CD4-positive, CD25-positive, alpha-beta regulatory T cell (primary cell): ENCODE data around the gene CDH23. TPM values are rescaled to one million over a fixed set of nuclear protein-coding genes. Genes with fewer than 3 reads are reported as not detected.
A peak's percentile ranks its signal among the peaks of the same experiment; 100 is the strongest.

Experiments used
- ATAC-seq, 2 donors: fragments of 150-1000 bp; cut with Tn5 transposase; one replicate each; pipeline ENCODE4 v1.10.0; 2021; ENCODE audit warnings: low read depth in 2 of 2, moderate number of reproducible peaks in 2 of 2, moderate library complexity in 1 of 2
- DNase-seq, 3 donors: peaks; one replicate each; pipeline versions ENCODE4 v3.0.0 to v3.0.0-alpha.2; 2012 to 2022; ENCODE audit warnings: mixed read lengths in 1 of 3
- H3K27ac ChIP-seq: one replicate; pipeline ENCODE4 v1.7.0; 2013; ENCODE audit warnings: mild to moderate bottlenecking, low read length; ENCODE audit not compliant: insufficient read depth, poor library complexity, severe bottlenecking
- H3K27me3 ChIP-seq: one replicate; pipeline ENCODE4 v1.7.0; 2013; ENCODE audit warnings: low read length; ENCODE audit not compliant: control insufficient read depth, insufficient read depth
- H3K36me3 ChIP-seq: one replicate; pipeline ENCODE4 v1.7.0; 2013; ENCODE audit warnings: mild to moderate bottlenecking, low read length, moderate library complexity; ENCODE audit not compliant: control insufficient read depth, insufficient read depth
- H3K4me1 ChIP-seq: 2 replicates; pipeline ENCODE4 v1.7.0; 2013; ENCODE audit warnings: mild to moderate bottlenecking, low read length; ENCODE audit not compliant: insufficient read depth, control insufficient read depth, poor library complexity, severe bottlenecking
- H3K4me3 ChIP-seq: one replicate; pipeline ENCODE4 v1.7.0; 2013; ENCODE audit warnings: low read depth, mild to moderate bottlenecking, low read length, moderate library complexity
- H3K9me3 ChIP-seq, 2 experiments: 1 replicate in 1 of 2; 2 replicates in 1 of 2; pipeline ENCODE4 v1.7.0; 2013; ENCODE audit warnings: low read length in 2 of 2, mild to moderate bottlenecking in 1 of 2, moderate library complexity in 1 of 2; ENCODE audit not compliant: control insufficient read depth in 2 of 2
- H3K27ac Mint-ChIP-seq, 3 donors: one replicate each; pipeline ENCODE4 v1.8.0; 2020 to 2022; ENCODE audit warnings: mild to moderate bottlenecking in 3 of 3, mixed read lengths in 3 of 3, moderate library complexity in 2 of 3
- H3K27me3 Mint-ChIP-seq: one replicate; pipeline ENCODE4 v1.8.0; 2022; ENCODE audit warnings: mild to moderate bottlenecking, mixed read lengths
- H3K36me3 Mint-ChIP-seq: one replicate; pipeline ENCODE4 v1.8.0; 2020; ENCODE audit warnings: mixed read lengths
- H3K4me1 Mint-ChIP-seq, 4 donors: one replicate each; pipeline ENCODE4 v1.8.0; 2020 to 2022; ENCODE audit warnings: mixed read lengths in 4 of 4, mild to moderate bottlenecking in 1 of 4
- H3K4me3 Mint-ChIP-seq, 4 donors: one replicate each; pipeline ENCODE4 v1.8.0; 2020 to 2022; ENCODE audit warnings: mild to moderate bottlenecking in 4 of 4, mixed read lengths in 4 of 4, moderate library complexity in 3 of 4
- H3K9me3 Mint-ChIP-seq, 7 donors: one replicate each; pipeline ENCODE4 v1.8.0; 2020 to 2022; ENCODE audit warnings: mixed read lengths in 7 of 7, mild to moderate bottlenecking in 3 of 7, moderate library complexity in 2 of 7
- polyA plus RNA-seq, 4 donors: library from polyadenylated mRNA; unstranded; fragments of 300-500 nt; fragmentation: Illumina TruSeq; gene quantifications; one replicate each; pipeline ENCODE4 v1.2.3, GENCODE V29; 2021
- total RNA-seq: library from RNA; stranded (reverse); gene quantifications from one replicate; pipeline ENCODE4 v1.2.3, GENCODE V29; 2022

The CDH23 gene
- total and polyA plus RNA-seq, 5 donors from 2014 or later = 0.17 to 5.6 (median 1.1) TPM

DNA sequence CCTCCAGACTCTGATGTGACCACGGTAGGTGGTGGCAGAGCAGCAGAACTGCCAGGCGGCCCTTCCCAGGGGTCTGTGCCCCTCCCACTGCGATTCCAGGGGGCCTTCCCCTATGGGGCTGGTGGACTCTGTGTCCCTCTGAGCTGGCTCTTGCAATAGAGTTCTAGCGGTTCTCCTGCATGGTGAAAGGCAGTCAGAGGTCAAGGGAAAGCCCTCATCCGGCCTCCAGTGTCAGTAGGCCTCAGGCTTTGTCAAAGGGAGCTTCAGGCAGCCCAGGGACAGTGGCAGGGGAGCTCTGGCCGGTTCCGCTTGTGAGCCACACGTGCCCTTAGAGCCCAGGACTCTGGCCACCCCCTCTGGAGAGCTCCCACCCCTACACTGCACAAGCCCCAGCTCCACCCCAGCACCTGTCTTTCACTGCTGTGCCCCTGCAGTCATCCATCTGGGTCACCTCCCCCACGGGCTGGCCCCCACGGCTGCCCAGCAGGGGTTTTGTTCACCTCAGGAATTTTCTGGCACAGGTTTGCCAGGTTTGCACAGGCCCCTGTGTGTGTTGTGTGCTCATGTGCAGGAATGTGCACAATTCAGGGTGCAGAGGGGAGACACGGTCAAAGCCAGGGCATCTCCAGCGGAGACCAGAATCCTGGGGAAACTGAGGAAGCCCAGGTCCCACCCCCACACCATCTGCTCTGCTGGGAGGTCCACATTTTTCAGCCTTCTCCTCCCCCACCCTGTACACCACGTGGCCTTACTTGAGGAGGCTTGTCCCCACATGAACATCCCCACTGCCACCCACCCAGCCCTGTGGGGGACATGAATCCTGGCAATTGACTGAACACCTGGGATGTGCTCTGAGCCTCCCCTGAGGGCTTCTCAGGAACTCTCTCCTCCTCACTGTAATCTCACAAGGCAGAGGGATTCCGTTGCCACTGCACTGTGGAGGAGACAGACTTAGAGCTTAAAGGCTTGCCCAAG, 299.1 kb downstream of the CDH23 start:
- Mint-ChIP-seq H3K9me3 (peaks cover 0 to 4% (median 0%) of the 10 kb centered on the region in 7 donors), H3K4me1 (peaks cover 10 to 48% (median 29%) of the 10 kb centered on the region in 4 donors), H3K4me3 (no peak overlapping the region)

GRCh38 chr10:71696628-71697326, 300.1 kb downstream of the CDH23 start:
- H3K9me3 Mint-ChIP-seq = no peaks in the 10 kb centered on the region
- Histone ChIP-seq H3K27ac (no peak overlapping the region), H3K4me3 (no peak overlapping the region), H3K9me3 (no peaks in the 10 kb centered on the region), H3K36me3 (no peaks in the 10 kb centered on the region), H3K27me3 (no peaks in the 10 kb centered on the region), H3K4me1 (peaks cover 37% of the 10 kb centered on the region)
- H3K4me1 Mint-ChIP-seq = peaks cover 9 to 50% (median 29%) of the 10 kb centered on the region in 4 donors
- H3K36me3 Mint-ChIP-seq = no peaks in the 10 kb centered on the region
- H3K4me3 Mint-ChIP-seq = peak overlapping the region in 2 of 4 donors; percentile 10 to 48
- ATAC-seq (peak; percentile 61 to 67), DNase-seq (peak; percentile 41 to 58 (median 53))
- peaks cover 5% of the 10 kb centered on the region for H3K27me3 Mint-ChIP-seq
- H3K27ac Mint-ChIP-seq = peak overlapping the region in 1 of 3 donors; percentile 71

More for the DNA sequence above, 299.1 kb downstream of the CDH23 start:
- Histone ChIP-seq H3K4me1 (peaks cover 34% of the 10 kb centered on the region), H3K27me3 (no peaks in the 10 kb centered on the region), H3K4me3 (no peak overlapping the region), H3K36me3 (no peaks in the 10 kb centered on the region), H3K27ac (no peak overlapping the region), H3K9me3 (no peaks in the 10 kb centered on the region)
- no peaks in the 10 kb centered on the region for H3K36me3 Mint-ChIP-seq
- DNase-seq (no peak), ATAC-seq (no peak)
- peaks cover 5% of the 10 kb centered on the region for H3K27me3 Mint-ChIP-seq
- H3K27ac Mint-ChIP-seq = peak overlapping the region in 1 of 3 donors; percentile 77

GRCh38 chr10:71697938-71698709, 301.4 kb downstream of the CDH23 start:
- Mint-ChIP-seq H3K36me3 (no peaks in the 10 kb centered on the region), H3K4me3 (peak overlapping the region in 2 of 4 donors; percentile 62 to 78), H3K27me3 (peaks cover 5% of the 10 kb centered on the region), H3K4me1 (peaks cover 9 to 50% (median 29%) of the 10 kb centered on the region in 4 donors), H3K27ac (peak overlapping the region in 1 of 3 donors; percentile 60), H3K9me3 (no peaks in the 10 kb centered on the region)
- H3K36me3 ChIP-seq = no peaks in the 10 kb centered on the region
- H3K4me1 ChIP-seq = peaks cover 37% of the 10 kb centered on the region
- no peak overlapping the region for H3K4me3 ChIP-seq
- ATAC-seq (peak in 1 of 2 donors; percentile 22), DNase-seq (peak in 1 of 3 donors; percentile 64)
- peak overlapping the region; percentile 6 for H3K27ac ChIP-seq
- no peaks in the 10 kb centered on the region for H3K9me3 ChIP-seq
- H3K27me3 ChIP-seq = no peaks in the 10 kb centered on the region

DNA sequence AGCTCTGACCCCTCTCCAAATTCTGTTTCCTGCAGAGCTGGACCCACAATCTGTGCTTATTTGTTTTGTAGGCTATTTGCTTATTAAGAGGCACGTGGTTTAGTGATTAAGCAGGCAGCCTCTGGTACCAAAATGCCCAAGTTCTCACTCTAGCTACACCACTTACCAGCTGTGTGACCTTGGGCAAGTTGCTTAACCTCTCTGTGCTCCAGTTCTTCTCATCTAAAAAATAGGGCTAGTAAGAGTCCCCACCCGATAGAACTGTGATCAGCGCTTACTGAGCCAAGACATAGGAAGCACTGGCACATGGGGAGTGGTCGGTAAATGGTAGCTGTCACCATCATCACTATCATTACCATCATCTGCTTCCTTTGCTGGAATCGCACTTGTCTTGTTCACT, 302.0 kb downstream of the CDH23 start:
- ATAC-seq = no peak
- H3K4me3 ChIP-seq = no peak overlapping the region
- Mint-ChIP-seq H3K27me3 (peaks cover 5% of the 10 kb centered on the region), H3K27ac (peak overlapping the region in 1 of 3 donors; percentile 60), H3K4me1 (peaks cover 5 to 46% (median 27%) of the 10 kb centered on the region in 4 donors), H3K4me3 (peak overlapping the region in 2 of 4 donors; percentile 62 to 78), H3K9me3 (no peaks in the 10 kb centered on the region), H3K36me3 (no peaks in the 10 kb centered on the region)
- H3K27me3 ChIP-seq = no peaks in the 10 kb centered on the region
- no peaks in the 10 kb centered on the region for H3K36me3 ChIP-seq
- peaks cover 33% of the 10 kb centered on the region for H3K4me1 ChIP-seq
- H3K9me3 ChIP-seq = no peaks in the 10 kb centered on the region
- H3K27ac ChIP-seq = no peak overlapping the region
- DNase-seq = no peak

- no peaks in the 10 kb centered on the region for H3K36me3 ChIP-seq
- no peaks in the 10 kb centered on the region for H3K9me3 Mint-ChIP-seq
- no peaks in the 10 kb centered on the region for H3K27me3 ChIP-seq
- H3K4me1 ChIP-seq = peaks cover 18% of the 10 kb centered on the region
- peaks cover 5% of the 10 kb centered on the region for H3K27me3 Mint-ChIP-seq
- no peak overlapping the region for H3K4me3 ChIP-seq
- no peaks in the 10 kb centered on the region for H3K36me3 Mint-ChIP-seq
- peaks cover 4 to 29% (median 18%) of the 10 kb centered on the region in 4 donors for H3K4me1 Mint-ChIP-seq
- no peak overlapping the region for H3K4me3 Mint-ChIP-seq
- no peak for DNase-seq
- no peak overlapping the region for H3K27ac Mint-ChIP-seq
- H3K27ac ChIP-seq = no peak overlapping the region
- ATAC-seq = no peak
- H3K9me3 ChIP-seq = no peaks in the 10 kb centered on the region
These were observed 304.1 kb downstream of the CDH23 start for GRCh38 chr10:71700731-71701368.

DNA sequence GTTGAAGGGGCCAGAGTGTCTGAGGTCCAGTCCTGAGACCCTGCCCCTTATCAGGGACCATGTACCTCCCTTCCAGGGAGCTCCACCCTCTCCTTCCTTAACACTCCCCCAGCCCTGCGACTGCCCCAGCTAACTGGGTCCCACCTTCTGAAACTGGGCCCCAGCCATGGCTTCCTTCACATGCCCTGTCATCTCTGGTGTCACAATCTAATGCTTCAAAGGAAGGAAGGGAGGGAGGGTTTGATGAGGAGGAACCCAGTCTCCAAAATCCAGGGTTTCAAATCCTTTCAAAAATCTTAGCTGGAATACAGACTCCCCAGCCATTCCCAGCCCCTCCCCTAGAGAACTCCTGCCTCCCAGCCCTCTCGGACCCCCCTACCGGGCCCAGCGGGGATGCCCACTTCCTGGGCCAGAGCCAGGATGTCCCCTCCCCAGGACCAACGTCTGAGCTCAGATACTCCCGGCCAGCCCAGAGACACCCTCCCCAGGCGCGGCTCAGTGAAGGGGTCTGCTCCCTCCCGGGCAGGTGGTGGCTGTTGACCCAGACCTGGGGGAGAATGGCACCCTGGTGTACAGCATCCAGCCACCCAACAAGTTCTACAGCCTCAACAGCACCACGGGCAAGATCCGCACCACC, 304.9 kb downstream of the CDH23 start:
- H3K27me3 ChIP-seq = no peaks in the 10 kb centered on the region
- no peak overlapping the region for H3K4me3 ChIP-seq
- ATAC-seq = no peak
- no peak overlapping the region for H3K27ac ChIP-seq
- peaks cover 4 to 26% (median 16%) of the 10 kb centered on the region in 4 donors for H3K4me1 Mint-ChIP-seq
- no peaks in the 10 kb centered on the region for H3K9me3 Mint-ChIP-seq
- no peak overlapping the region for H3K4me3 Mint-ChIP-seq
- peak overlapping the region in 1 of 3 donors; percentile 66 for H3K27ac Mint-ChIP-seq
- H3K27me3 Mint-ChIP-seq = peaks cover 5% of the 10 kb centered on the region
- DNase-seq = no peak
- H3K9me3 ChIP-seq = no peaks in the 10 kb centered on the region
- no peaks in the 10 kb centered on the region for H3K36me3 Mint-ChIP-seq
- H3K36me3 ChIP-seq = no peaks in the 10 kb centered on the region
- peaks cover 18% of the 10 kb centered on the region for H3K4me1 ChIP-seq
